PFSK-1 (cell line): Measurements from ENCODE around the gene HSD17B14.

ENCODE experiments used
- FOXP2 ChIP-seq: optimal IDR thresholded peaks from 2 replicates; pipeline ENCODE3; 2011; ENCODE audit warnings: borderline replicate concordance, control low read depth, inconsistent platforms; ENCODE audit not compliant: insufficient read depth; ENCODE audit errors: extremely low read length, extremely low read depth
- POLR2AphosphoS5 ChIP-seq: IDR thresholded peaks from 2 replicates; pipeline ENCODE4 v1.6.1; 2012; ENCODE audit warnings: low read depth, mild to moderate bottlenecking, control low read depth, low read length, moderate library complexity
- SIN3A ChIP-seq: IDR thresholded peaks from 2 replicates; pipeline ENCODE4 v1.6.1; 2012; ENCODE audit warnings: mild to moderate bottlenecking, low read length, moderate library complexity, borderline replicate concordance; ENCODE audit not compliant: insufficient read depth
- TAF1 ChIP-seq: IDR thresholded peaks from 2 replicates; pipeline ENCODE4 v1.6.1; 2012; ENCODE audit warnings: low read length, control low read depth, borderline replicate concordance; ENCODE audit not compliant: insufficient read depth
- TF ChIP-seq, protein P1 (sequence below), 2 experiments: IDR thresholded peaks; 2 replicates each; pipeline versions ENCODE4 v1.6.1 to v1.8.0; 2011 to 2012; ENCODE audit warnings: low read depth in 2 of 2, low read length in 2 of 2, control low read depth in 1 of 2, inconsistent platforms in 1 of 2, mild to moderate bottlenecking in 1 of 2, moderate library complexity in 1 of 2; ENCODE audit not compliant: insufficient read depth in 1 of 2

HSD17B14 gene

DNA sequence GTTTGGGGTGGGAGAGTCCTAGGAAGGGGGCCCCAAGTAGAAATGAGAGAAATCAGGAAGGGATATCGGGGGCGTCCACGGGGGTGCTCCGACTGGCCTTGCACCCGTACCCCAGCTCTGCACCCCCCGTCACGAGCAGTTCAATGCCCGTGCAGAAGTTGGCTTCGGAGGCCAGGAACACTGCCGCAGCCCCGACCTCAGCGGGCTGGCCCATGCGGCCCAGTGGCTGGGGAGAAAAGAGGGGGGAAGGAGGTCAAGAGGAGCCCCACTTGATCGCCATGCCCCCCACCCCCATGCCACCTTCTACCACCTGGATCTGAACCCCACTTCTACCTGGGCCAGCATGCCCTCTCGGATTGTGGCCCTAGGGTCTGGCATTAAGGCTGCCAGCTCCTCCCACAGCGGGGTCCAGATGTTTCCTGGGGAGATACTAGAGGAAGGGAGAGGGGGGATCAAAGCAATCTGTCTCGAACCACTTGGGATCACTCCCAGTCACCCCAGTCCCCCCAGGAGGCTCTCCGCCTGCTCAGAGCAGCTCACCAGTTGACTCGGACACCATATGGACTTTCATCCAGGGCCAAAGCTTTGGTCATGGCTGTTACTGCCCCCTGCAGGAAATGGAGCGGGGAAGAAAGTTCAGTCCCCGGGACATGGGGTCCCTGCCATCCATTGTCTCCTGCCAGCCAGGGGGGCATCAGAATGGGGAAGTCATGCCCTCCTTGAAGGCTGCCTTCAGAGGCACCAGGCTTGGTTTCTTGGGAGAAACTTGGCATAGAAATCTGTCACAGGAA lies 23.0 kb downstream of the HSD17B14 start:
- TF ChIP-seq TAF1 (no peak), SIN3A (no peak), POLR2AphosphoS5 (no peak), FOXP2 (no peak)
- TF ChIP-seq, protein P1, sequence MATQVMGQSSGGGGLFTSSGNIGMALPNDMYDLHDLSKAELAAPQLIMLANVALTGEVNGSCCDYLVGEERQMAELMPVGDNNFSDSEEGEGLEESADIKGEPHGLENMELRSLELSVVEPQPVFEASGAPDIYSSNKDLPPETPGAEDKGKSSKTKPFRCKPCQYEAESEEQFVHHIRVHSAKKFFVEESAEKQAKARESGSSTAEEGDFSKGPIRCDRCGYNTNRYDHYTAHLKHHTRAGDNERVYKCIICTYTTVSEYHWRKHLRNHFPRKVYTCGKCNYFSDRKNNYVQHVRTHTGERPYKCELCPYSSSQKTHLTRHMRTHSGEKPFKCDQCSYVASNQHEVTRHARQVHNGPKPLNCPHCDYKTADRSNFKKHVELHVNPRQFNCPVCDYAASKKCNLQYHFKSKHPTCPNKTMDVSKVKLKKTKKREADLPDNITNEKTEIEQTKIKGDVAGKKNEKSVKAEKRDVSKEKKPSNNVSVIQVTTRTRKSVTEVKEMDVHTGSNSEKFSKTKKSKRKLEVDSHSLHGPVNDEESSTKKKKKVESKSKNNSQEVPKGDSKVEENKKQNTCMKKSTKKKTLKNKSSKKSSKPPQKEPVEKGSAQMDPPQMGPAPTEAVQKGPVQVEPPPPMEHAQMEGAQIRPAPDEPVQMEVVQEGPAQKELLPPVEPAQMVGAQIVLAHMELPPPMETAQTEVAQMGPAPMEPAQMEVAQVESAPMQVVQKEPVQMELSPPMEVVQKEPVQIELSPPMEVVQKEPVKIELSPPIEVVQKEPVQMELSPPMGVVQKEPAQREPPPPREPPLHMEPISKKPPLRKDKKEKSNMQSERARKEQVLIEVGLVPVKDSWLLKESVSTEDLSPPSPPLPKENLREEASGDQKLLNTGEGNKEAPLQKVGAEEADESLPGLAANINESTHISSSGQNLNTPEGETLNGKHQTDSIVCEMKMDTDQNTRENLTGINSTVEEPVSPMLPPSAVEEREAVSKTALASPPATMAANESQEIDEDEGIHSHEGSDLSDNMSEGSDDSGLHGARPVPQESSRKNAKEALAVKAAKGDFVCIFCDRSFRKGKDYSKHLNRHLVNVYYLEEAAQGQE (IDR thresholded peaks at IDR 0.05; ENCODE audit: insufficient read depth in 1 of 2, low read depth in 2 of 2, low read length in 2 of 2): no peak

GRCh38 chr19:48812094-48812929 lies 24.0 kb downstream of the HSD17B14 start:
- no peak for TF ChIP-seq FOXP2
- no peak for TF ChIP-seq POLR2AphosphoS5

- TF ChIP-seq FOXP2 (no peak), POLR2AphosphoS5 (no peak)
These were observed 26.1 kb downstream of the HSD17B14 start for GRCh38 chr19:48810151-48810550.

DNA sequence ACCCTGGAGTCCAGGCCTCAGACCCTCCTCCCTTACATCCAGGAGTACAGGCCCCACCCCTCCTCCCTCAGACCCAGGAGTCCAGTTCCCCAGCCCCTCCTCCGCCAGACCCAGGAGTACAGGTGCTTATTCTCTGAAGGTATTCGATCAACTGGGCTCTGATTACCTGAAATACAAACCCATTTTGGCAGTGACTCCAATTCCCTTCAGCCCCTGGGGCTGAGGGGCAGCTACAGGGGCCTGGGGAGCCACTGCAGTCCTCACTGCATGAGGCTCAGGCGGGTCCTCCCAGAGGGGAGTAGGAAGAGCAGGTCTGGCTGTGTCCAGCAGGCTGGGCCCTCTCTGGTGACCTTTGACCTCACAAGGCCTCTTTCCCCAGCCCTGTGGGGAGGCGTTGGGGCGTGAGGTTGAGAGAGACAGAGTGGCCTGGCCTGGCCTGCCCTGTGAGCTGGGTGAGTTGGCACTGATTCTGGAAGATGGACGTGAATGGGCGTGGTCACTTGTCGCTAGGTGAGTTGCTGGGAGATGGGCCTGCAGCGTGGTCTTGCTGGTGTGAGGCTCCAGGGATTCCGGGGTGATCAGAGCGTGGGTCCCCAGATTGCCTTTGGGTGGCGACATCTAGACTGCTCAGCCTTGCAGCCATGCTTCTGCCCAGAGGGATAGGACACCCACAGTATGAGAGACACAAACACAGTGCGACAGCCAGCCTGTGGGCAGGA lies 28.5 kb downstream of the HSD17B14 start:
- TF ChIP-seq SIN3A (no peak), FOXP2 (no peak), TAF1 (no peak), POLR2AphosphoS5 (no peak)
- TF ChIP-seq, protein P1 (IDR thresholded peaks at IDR 0.05; ENCODE audit: insufficient read depth in 1 of 2, low read depth in 2 of 2, low read length in 2 of 2): no peak

GRCh38 chr19:48806818-48807589 lies 29.3 kb downstream of the HSD17B14 start:
- TF ChIP-seq POLR2AphosphoS5 (no peak), TAF1 (no peak), SIN3A (no peak), FOXP2 (no peak)
- TF ChIP-seq, protein P1 (IDR thresholded peaks at IDR 0.05; ENCODE audit: insufficient read depth in 1 of 2, low read depth in 2 of 2, low read length in 2 of 2): no peak
